CD4-positive, alpha-beta T cell treated with Interleukin-17A for 1 hour (primary cell): ENCODE data around the gene PPA2.
A peak's percentile ranks its signal among the peaks of the same experiment; 100 is the strongest.
"Not testable (repeated sequence)": the region's sequence is repeated elsewhere in the genome, so short reads cannot be mapped to it uniquely, and the experiment has no call there.

Experiments
- DNase-seq: peaks from one replicate; pipeline ENCODE4 v3.0.0-alpha.2; 2020

PPA2 gene

GRCh38 chr4:105473324-105474098 is at the start of gene PPA2:
PPA2 (minus strand) TSS chr4:105474062; CDS start chr4:105474050, 12 bp downstream.
- peak; percentile 82 for DNase-seq

GRCh38 chr4:105520819-105521790 is 47.2 kb upstream of the PPA2 start:
- DNase-seq = peak; percentile 13

- DNase-seq = no peak
Observed at GRCh38 chr4:105510245-105510644, 36.4 kb upstream of the PPA2 start.

GRCh38 chr4:105509714-105510113 is 35.9 kb upstream of the PPA2 start:
- no peak for DNase-seq

- no peak for DNase-seq
Observed at GRCh38 chr4:105509291-105509690, 35.4 kb upstream of the PPA2 start.

- DNase-seq = no peak
Observed at GRCh38 chr4:105504744-105505143, 30.9 kb upstream of the PPA2 start.

GRCh38 chr4:105503484-105503883 is 29.6 kb upstream of the PPA2 start:
- no peak for DNase-seq

GRCh38 chr4:105496899-105497298 is 23.0 kb upstream of the PPA2 start:
- no peak for DNase-seq

- no peak for DNase-seq
Observed at GRCh38 chr4:105495667-105496066, 21.8 kb upstream of the PPA2 start.

- DNase-seq = no peak
Observed at GRCh38 chr4:105490523-105490922, 16.7 kb upstream of the PPA2 start.

GRCh38 chr4:105483840-105484239 is 10.0 kb upstream of the PPA2 start:
- no peak for DNase-seq

GRCh38 chr4:105474099-105474518 is 247 bp upstream of the PPA2 start:
- peak; percentile 85 for DNase-seq

- DNase-seq = no peak
Observed at GRCh38 chr4:105472871-105473323, 965 bp downstream of the PPA2 start.

- DNase-seq = peak; percentile 86
Observed at GRCh38 chr4:105471566-105472176, 2.2 kb downstream of the PPA2 start.

GRCh38 chr4:105470766-105471165 is 3.1 kb downstream of the PPA2 start:
- DNase-seq = no peak

- no peak for DNase-seq
Observed at GRCh38 chr4:105469736-105470135, 4.1 kb downstream of the PPA2 start.

- no peak for DNase-seq
Observed at GRCh38 chr4:105466580-105466979, 7.3 kb downstream of the PPA2 start.

- DNase-seq = not testable (repeated sequence)
Observed at GRCh38 chr4:105464563-105464962, 9.3 kb downstream of the PPA2 start.

GRCh38 chr4:105462576-105462975 is 11.3 kb downstream of the PPA2 start:
- no peak for DNase-seq

GRCh38 chr4:105461621-105462382 is 12.1 kb downstream of the PPA2 start:
- no peak for DNase-seq

- DNase-seq = no peak
Observed at GRCh38 chr4:105461221-105461620, 12.6 kb downstream of the PPA2 start.

GRCh38 chr4:105460306-105460705 is 13.6 kb downstream of the PPA2 start:
- no peak for DNase-seq
